ENCODE results near the gene SPAG5.

- no peak for TF ChIP-seq POLR2A (IDR thresholded peaks at IDR 0.05)
- TF ChIP-seq, protein P1, sequence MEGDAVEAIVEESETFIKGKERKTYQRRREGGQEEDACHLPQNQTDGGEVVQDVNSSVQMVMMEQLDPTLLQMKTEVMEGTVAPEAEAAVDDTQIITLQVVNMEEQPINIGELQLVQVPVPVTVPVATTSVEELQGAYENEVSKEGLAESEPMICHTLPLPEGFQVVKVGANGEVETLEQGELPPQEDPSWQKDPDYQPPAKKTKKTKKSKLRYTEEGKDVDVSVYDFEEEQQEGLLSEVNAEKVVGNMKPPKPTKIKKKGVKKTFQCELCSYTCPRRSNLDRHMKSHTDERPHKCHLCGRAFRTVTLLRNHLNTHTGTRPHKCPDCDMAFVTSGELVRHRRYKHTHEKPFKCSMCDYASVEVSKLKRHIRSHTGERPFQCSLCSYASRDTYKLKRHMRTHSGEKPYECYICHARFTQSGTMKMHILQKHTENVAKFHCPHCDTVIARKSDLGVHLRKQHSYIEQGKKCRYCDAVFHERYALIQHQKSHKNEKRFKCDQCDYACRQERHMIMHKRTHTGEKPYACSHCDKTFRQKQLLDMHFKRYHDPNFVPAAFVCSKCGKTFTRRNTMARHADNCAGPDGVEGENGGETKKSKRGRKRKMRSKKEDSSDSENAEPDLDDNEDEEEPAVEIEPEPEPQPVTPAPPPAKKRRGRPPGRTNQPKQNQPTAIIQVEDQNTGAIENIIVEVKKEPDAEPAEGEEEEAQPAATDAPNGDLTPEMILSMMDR (IDR thresholded peaks at IDR 0.05) = no peak
- TF ChIP-seq EP300 (IDR thresholded peaks at IDR 0.05) = no peak
Measured at GRCh38 chr17:28534740-28535375, 64.0 kb downstream of the SPAG5 start.

Data from tibial nerve (tissue), 4 donors.